ENCODE data around the gene PRRC2B. TPM values are rescaled to one million over a fixed set of nuclear protein-coding genes. Genes with fewer than 3 reads are reported as not detected.

The PRRC2B gene
- total and polyA plus RNA-seq, 2 experiments from 2014 or later, result 45.0 to 193 TPM

- Histone ChIP-seq H3K36me3 (ENCODE audit: insufficient read depth) (peaks cover 10% of the 10 kb centered on the region; the same call in 1 of the 2 replicates), H3K27ac (ENCODE audit: low read depth) (no peak within 1 kb of the TSS), H3K4me1 (ENCODE audit: insufficient read depth) (0 out of 2 replicates have a peak, but pooled peaks cover 4% of the 10 kb centered on the region), H3K27me3 (ENCODE audit: insufficient read depth) (no peaks in the 10 kb centered on the region), H2AFZ (peak within 1 kb of the TSS; percentile 94), H4K20me1 (replicated peaks; ENCODE audit: insufficient read depth) (no peaks in the 10 kb centered on the region; the same call in 1 of the 2 replicates), H3K4me3 (peak within 1 kb of the TSS; percentile 87), H3K79me2 (replicated peaks; ENCODE audit: insufficient read depth) (peaks cover 6% of the 10 kb centered on the region; the same call in 1 of the 2 replicates), H3K4me2 (peak within 1 kb of the TSS; percentile 91), H3K9me2 (ENCODE audit: insufficient read depth) (no peaks in the 10 kb centered on the region), H3F3A (replicated peaks; ENCODE audit: low read depth) (no peaks in the 10 kb centered on the region)
- Mint-ChIP-seq H3K4me3 (peak within 1 kb of the TSS; percentile 89), H3K27me3 (ENCODE audit: insufficient read depth, low read depth, poor library complexity) (peaks cover 4% of the 10 kb centered on the region), H3K27ac (no peak within 1 kb of the TSS), H3K4me1 (peaks cover 6% of the 10 kb centered on the region; the same call in 2 of the 3 replicates), H3K9me3 (no peaks in the 10 kb centered on the region; the same call in 2 of the 3 replicates), H3K36me3 (ENCODE audit: low read depth) (peaks cover 40% of the 10 kb centered on the region)
- ATAC-seq (peak; percentile 87), DNase-seq (ENCODE audit: low spot score) (peak; percentile 92)
- TF ChIP-seq STAT1 (IDR thresholded peaks at IDR 0.05; ENCODE audit: unreplicated experiment), result no peak
- peak; percentile 69 for TF ChIP-seq CREB1 (CRISPR knock-in tag; IDR thresholded peaks at IDR 0.05; ENCODE audit: low read depth)
- TF ChIP-seq POLR2AphosphoS5 (IDR thresholded peaks at IDR 0.05; ENCODE audit: low read depth), result peak; percentile 83
- peak; percentile 83 for TF ChIP-seq NANOG (IDR thresholded peaks at IDR 0.05; ENCODE audit: borderline replicate concordance)
- peak; percentile 87 for TF ChIP-seq ETS1 (IDR thresholded peaks at IDR 0.05)
Observed at GRCh38 chr9:131530920-131531832, 137.3 kb downstream of the PRRC2B start, which contains the start of gene UCK1. Gene UCK1, minus strand, starts transcription at chr9:131531263. Its CDS starts 89 bp downstream, at chr9:131531174.

GRCh38 chr9:131534721-131535237 lies 140.9 kb downstream of the PRRC2B start:
- no peak overlapping the region for H3K4me2 ChIP-seq
- no peaks in the 10 kb centered on the region; the same call in 1 of the 2 replicates for H4K20me1 ChIP-seq (replicated peaks; ENCODE audit: insufficient read depth)
- H3K4me1 Mint-ChIP-seq, result peaks cover 5% of the 10 kb centered on the region; the same call in 2 of the 3 replicates
- H3K9me3 Mint-ChIP-seq, result peaks cover 16% of the 10 kb centered on the region
- DNase-seq (ENCODE audit: low spot score), result no peak
- H3K36me3 ChIP-seq (ENCODE audit: insufficient read depth), result no peaks in the 10 kb centered on the region
- H3K27ac Mint-ChIP-seq, result no peak overlapping the region
- no peaks in the 10 kb centered on the region for H3K9me2 ChIP-seq (ENCODE audit: insufficient read depth)
- no peaks in the 10 kb centered on the region for H3K27me3 Mint-ChIP-seq (ENCODE audit: insufficient read depth, low read depth, poor library complexity)
- no peak for ATAC-seq
- H2AFZ ChIP-seq, result no peak overlapping the region
- H3F3A ChIP-seq (replicated peaks; ENCODE audit: low read depth), result no peaks in the 10 kb centered on the region
- 0 out of 2 replicates have a peak, but pooled peaks cover 4% of the 10 kb centered on the region for H3K4me1 ChIP-seq (ENCODE audit: insufficient read depth)
- H3K36me3 Mint-ChIP-seq (ENCODE audit: low read depth), result peaks cover 8% of the 10 kb centered on the region; the same call in 2 of the 3 replicates
- H3K4me3 Mint-ChIP-seq, result no peak overlapping the region
- no peaks in the 10 kb centered on the region for H3K27me3 ChIP-seq (ENCODE audit: insufficient read depth)
- H3K27ac ChIP-seq (ENCODE audit: low read depth), result no peak overlapping the region
- H3K4me3 ChIP-seq, result no peak overlapping the region
- H3K79me2 ChIP-seq (replicated peaks; ENCODE audit: insufficient read depth), result peaks cover 5% of the 10 kb centered on the region; the same call in 1 of the 2 replicates
- TF ChIP-seq JUNB (IDR thresholded peaks at IDR 0.05; ENCODE audit: unreplicated experiment), result no peak
- no peak for TF ChIP-seq ZNF114 (CRISPR knock-in tag; IDR thresholded peaks at IDR 0.05)
- TF ChIP-seq CTCF (conservative IDR thresholded peaks at IDR 0.05; ENCODE audit: low read depth in 2 of 2), result no peak
- no peak for TF ChIP-seq CREB1 (CRISPR knock-in tag; IDR thresholded peaks at IDR 0.05; ENCODE audit: low read depth)
- TF ChIP-seq ZNF331 (CRISPR knock-in tag; IDR thresholded peaks at IDR 0.05; ENCODE audit: low read depth), result no peak
- TF ChIP-seq ETS1 (IDR thresholded peaks at IDR 0.05), result no peak
